DND-41 (cell line): ENCODE results near the gene ARHGAP18.

Source experiments
- ATAC-seq: fragments of 200-7000 bp; cut with Tn5 transposase; 3 replicates; pipeline ENCODE4 v1.9.1; 2021; ENCODE audit warnings: low read depth; ENCODE audit not compliant: insufficient read depth
- DNase-seq: peaks from one replicate; pipeline ENCODE4 v3.0.0-alpha.2; 2020
- H2AFZ ChIP-seq: 2 replicates; pipeline ENCODE4 v1.6.0; 2012; ENCODE audit warnings: low read depth, low read length
- H3K27ac ChIP-seq: 2 replicates; pipeline ENCODE4 v1.5.1; 2012; ENCODE audit warnings: low read length, inconsistent platforms
- H3K27me3 ChIP-seq: fragments of 200-600 bp; sonication (generic); 2 replicates; pipeline ENCODE4 v1.6.0; 2012; ENCODE audit warnings: low read length, mild to moderate bottlenecking, inconsistent platforms; ENCODE audit not compliant: insufficient read depth, poor library complexity
- H3K36me3 ChIP-seq: 2 replicates; pipeline ENCODE4 v1.5.1; 2012; ENCODE audit warnings: low read length, inconsistent platforms; ENCODE audit not compliant: insufficient read depth
- H3K4me1 ChIP-seq: 2 replicates; pipeline ENCODE4 v1.5.1; 2012; ENCODE audit warnings: mild to moderate bottlenecking, low read length; ENCODE audit not compliant: insufficient read depth
- H3K4me2 ChIP-seq: 2 replicates; pipeline ENCODE4 v1.6.0; 2012; ENCODE audit warnings: mild to moderate bottlenecking, moderate library complexity, low read length, inconsistent platforms; ENCODE audit not compliant: insufficient read depth
- H3K4me3 ChIP-seq, 2 experiments: fragments of 200-600 bp in 1 of 2; shearing (Covaris generic) in 1 of 2; 2 replicates each; pipeline ENCODE4 v1.5.1; 2012 to 2016; ENCODE audit warnings: inconsistent platforms in 2 of 2, low read length in 2 of 2, mild to moderate bottlenecking in 2 of 2, low read depth in 1 of 2, moderate library complexity in 1 of 2
- H3K79me2 ChIP-seq: 2 replicates; pipeline ENCODE4 v1.6.0; 2012; ENCODE audit warnings: low read length, inconsistent platforms; ENCODE audit not compliant: insufficient read depth
- H3K9ac ChIP-seq: 2 replicates; pipeline ENCODE4 v1.6.0; 2012; ENCODE audit warnings: low read depth, mild to moderate bottlenecking, inconsistent platforms, low read length, moderate library complexity
- H3K9me3 ChIP-seq: 2 replicates; pipeline ENCODE4 v1.5.1; 2012; ENCODE audit warnings: low read length, moderate library complexity, mild to moderate bottlenecking, inconsistent platforms; ENCODE audit not compliant: insufficient read depth, severe bottlenecking
- H4K20me1 ChIP-seq: 2 replicates; pipeline ENCODE4 v1.6.0; 2012; ENCODE audit warnings: low read length; ENCODE audit not compliant: insufficient read depth
- EZH2 ChIP-seq: IDR thresholded peaks from 3 replicates; pipeline ENCODE4 v1.6.1; 2012; ENCODE audit warnings: borderline replicate concordance, low read depth, mild to moderate bottlenecking, moderate library complexity, low read length, inconsistent platforms; ENCODE audit not compliant: severe bottlenecking
- TF ChIP-seq, protein P1 (sequence below): IDR thresholded peaks from 2 replicates; pipeline ENCODE4 v1.5.1; 2012; ENCODE audit warnings: borderline replicate concordance, low read length, moderate library complexity, mild to moderate bottlenecking; ENCODE audit not compliant: poor library complexity, severe bottlenecking; ENCODE audit errors: extremely low read depth

The ARHGAP18 gene

DNA sequence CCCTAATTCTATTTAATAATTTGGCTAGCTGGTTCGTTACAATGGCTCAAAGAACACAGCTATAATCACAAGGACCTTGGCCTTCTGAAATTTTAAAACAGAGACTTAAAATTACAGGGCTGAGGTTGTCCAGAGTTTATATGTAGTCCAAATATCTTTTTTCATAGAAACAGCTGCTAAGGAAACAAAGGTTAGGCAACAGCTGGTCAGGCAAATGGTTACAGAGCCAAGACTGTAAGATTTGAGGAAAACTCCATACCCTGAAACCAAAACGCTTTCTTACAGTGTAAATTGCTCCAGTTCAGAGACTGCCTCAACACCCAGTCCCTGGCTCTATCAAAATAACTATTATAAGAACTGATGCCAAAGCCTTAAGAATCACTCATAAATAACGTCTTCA lies 9.7 kb upstream of the ARHGAP18 start:
- Histone ChIP-seq H3K9ac (no peak overlapping the region), H3K4me1 (no peaks in the 10 kb centered on the region), H4K20me1 (no peaks in the 10 kb centered on the region), H3K36me3 (no peaks in the 10 kb centered on the region), H3K27me3 (no peaks in the 10 kb centered on the region), H3K79me2 (no peaks in the 10 kb centered on the region), H3K9me3 (no peaks in the 10 kb centered on the region), H3K4me2 (no peak overlapping the region), H3K4me3 (no peak overlapping the region), H3K27ac (no peak overlapping the region), H2AFZ (no peak overlapping the region)
- DNase-seq (no peak), ATAC-seq (no peak)
- no peak for TF ChIP-seq EZH2
- TF ChIP-seq, protein P1, sequence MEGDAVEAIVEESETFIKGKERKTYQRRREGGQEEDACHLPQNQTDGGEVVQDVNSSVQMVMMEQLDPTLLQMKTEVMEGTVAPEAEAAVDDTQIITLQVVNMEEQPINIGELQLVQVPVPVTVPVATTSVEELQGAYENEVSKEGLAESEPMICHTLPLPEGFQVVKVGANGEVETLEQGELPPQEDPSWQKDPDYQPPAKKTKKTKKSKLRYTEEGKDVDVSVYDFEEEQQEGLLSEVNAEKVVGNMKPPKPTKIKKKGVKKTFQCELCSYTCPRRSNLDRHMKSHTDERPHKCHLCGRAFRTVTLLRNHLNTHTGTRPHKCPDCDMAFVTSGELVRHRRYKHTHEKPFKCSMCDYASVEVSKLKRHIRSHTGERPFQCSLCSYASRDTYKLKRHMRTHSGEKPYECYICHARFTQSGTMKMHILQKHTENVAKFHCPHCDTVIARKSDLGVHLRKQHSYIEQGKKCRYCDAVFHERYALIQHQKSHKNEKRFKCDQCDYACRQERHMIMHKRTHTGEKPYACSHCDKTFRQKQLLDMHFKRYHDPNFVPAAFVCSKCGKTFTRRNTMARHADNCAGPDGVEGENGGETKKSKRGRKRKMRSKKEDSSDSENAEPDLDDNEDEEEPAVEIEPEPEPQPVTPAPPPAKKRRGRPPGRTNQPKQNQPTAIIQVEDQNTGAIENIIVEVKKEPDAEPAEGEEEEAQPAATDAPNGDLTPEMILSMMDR = no peak

DNA sequence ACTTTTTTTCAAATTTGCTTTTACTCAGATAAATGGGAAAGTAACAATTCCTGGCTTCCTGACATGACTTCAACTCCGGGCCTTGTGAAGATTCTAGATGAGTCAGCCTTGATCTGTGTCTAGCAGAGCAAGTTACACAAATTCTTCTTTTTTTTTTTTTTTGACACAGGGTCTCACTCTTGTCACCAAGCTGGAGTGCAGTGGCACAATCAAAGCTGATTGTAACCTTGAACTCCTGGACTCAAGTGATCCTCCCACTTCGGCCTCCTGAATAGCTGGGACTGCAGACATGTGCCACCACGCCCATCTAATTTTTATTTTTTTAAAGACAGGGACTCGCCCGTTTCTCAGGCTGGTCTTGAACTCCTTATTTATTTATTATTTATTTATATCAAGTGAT lies 7.3 kb upstream of the ARHGAP18 start:
- TF ChIP-seq EZH2 = no peak
- TF ChIP-seq, protein P1 = no peak
- Histone ChIP-seq H3K27ac (no peak overlapping the region), H3K79me2 (no peaks in the 10 kb centered on the region), H2AFZ (no peak overlapping the region), H3K9me3 (no peaks in the 10 kb centered on the region), H3K4me3 (no peak overlapping the region), H3K27me3 (no peaks in the 10 kb centered on the region), H4K20me1 (no peaks in the 10 kb centered on the region), H3K4me1 (no peaks in the 10 kb centered on the region), H3K9ac (no peak overlapping the region), H3K36me3 (no peaks in the 10 kb centered on the region), H3K4me2 (no peak overlapping the region)
- no peak for ATAC-seq
- DNase-seq = no peak

DNA sequence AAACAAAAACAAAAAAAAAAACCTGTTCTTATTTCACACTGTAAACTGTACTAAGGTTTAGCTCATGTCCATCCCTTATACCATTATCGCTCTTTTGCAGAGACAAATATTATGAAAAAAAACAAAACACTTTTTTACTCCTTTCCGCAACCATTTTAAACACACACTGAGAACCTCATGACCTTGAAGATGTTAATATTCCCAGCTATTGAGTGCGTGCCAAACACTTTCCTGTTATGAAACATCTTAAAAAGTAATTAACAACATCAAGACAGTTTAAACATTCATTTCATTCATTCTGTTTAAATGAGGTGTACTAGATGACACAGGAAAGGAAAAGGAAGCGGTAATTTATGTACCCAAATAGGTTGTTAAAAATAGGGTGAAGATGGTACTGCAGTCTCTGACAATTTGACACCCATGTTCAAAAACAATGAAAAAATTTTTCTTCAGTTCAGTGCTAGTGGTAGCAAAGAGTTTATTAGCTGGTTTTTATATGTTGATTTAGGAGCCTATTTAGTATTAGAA lies 3.9 kb upstream of the ARHGAP18 start:
- no peaks in the 10 kb centered on the region for H3K9me3 ChIP-seq
- H3K4me3 ChIP-seq = no peak overlapping the region
- H3K27me3 ChIP-seq = no peaks in the 10 kb centered on the region
- no peaks in the 10 kb centered on the region for H3K36me3 ChIP-seq
- no peaks in the 10 kb centered on the region for H4K20me1 ChIP-seq
- DNase-seq (no peak), ATAC-seq (no peak)
- H2AFZ ChIP-seq = no peak overlapping the region
- H3K27ac ChIP-seq = no peak overlapping the region
- peaks cover 20% of the 10 kb centered on the region for H3K4me1 ChIP-seq
- no peaks in the 10 kb centered on the region for H3K79me2 ChIP-seq
- H3K9ac ChIP-seq = no peak overlapping the region
- no peak overlapping the region for H3K4me2 ChIP-seq
- TF ChIP-seq EZH2 = no peak
- TF ChIP-seq, protein P1 = no peak

DNA sequence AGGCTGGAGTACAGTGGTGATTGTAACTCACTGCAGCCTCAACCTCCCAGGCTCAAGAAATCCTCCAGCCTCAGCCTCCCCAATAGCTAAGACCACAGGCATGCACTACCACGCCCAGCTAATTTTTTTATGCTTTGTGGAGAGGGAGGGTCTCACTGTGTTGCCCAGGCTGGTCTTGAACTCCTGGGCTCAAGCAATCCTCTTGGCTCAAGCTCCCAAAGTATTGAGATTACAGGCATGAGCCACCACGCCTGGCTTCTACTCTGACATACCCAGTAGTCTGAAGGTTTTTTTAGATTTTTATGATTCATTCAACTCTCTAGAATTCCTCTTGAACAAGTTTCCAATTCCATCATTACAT lies 1.3 kb upstream of the ARHGAP18 start:
- no peak for TF ChIP-seq EZH2
- TF ChIP-seq, protein P1 = no peak
- no peaks in the 10 kb centered on the region for H3K9me3 ChIP-seq
- H3K4me2 ChIP-seq = no peak overlapping the region
- H3K27ac ChIP-seq = no peak overlapping the region
- no peak overlapping the region for H2AFZ ChIP-seq
- H3K36me3 ChIP-seq = no peaks in the 10 kb centered on the region
- ATAC-seq (no peak), DNase-seq (no peak)
- no peaks in the 10 kb centered on the region for H3K27me3 ChIP-seq
- H3K4me3 ChIP-seq = no peak overlapping the region
- H3K79me2 ChIP-seq = no peaks in the 10 kb centered on the region
- peaks cover 34% of the 10 kb centered on the region for H3K4me1 ChIP-seq
- H3K9ac ChIP-seq = no peak overlapping the region
- H4K20me1 ChIP-seq = no peaks in the 10 kb centered on the region
